GM19372 (cell line): ENCODE results near the gene C5AR1.
"Not testable (repeated sequence)": the region's sequence is repeated elsewhere in the genome, so short reads cannot be mapped to it uniquely, and the experiment has no call there.

ENCODE experiments used
- ATAC-seq: cut with Tn5 transposase; IDR thresholded peaks from one replicate; pipeline ENCODE4 v1.9.1; 2021; ENCODE audit warnings: mild to moderate bottlenecking, low read depth, moderate library complexity; ENCODE audit not compliant: unreplicated experiment

Gene C5AR1

DNA sequence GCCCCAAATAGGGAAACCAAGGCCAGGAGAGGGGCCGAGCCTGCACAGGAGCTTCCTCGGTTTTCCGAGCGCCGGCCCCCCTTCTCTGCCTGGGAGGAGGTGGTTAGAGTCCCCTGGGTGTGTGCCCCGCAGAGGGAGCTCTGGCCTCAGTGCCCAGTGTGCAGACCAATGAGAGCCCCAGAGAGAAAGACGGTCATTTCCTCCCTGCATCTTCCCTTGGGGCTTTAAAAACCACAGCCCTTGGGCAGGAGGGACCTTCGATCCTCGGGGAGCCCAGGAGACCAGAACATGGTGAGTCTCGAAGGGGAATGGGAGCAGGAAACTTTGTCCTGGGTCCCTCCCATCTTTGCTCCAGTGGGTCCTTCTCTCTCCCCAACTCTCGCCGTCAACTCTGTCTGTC lies at the start of gene C5AR1:
TSS of gene C5AR1 (plus strand) at position 254 of the 400 bp plus-strand sequence. CDS start at position 289, 35 bp downstream.
- ATAC-seq: no peak

DNA sequence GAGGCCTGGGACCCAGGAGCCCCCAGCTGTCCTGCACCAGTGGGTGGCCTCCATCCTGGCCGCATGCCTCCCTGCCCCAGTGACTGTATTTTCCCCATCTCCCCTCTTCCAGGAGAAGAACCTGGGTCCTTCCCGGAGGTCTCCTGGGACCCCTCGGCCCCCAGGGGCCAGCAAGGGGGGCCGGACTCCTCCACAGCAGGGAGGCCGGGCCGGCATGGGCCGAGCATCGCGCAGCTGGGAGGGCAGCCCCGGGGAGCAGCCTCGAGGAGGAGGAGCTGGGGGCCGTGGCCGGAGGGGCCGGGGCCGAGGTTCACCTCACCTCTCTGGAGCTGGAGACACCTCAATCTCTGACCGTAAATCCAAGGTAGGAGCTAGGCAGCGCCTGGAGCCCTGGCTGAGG lies 49.2 kb upstream of the C5AR1 start:
- no peak for ATAC-seq

DNA sequence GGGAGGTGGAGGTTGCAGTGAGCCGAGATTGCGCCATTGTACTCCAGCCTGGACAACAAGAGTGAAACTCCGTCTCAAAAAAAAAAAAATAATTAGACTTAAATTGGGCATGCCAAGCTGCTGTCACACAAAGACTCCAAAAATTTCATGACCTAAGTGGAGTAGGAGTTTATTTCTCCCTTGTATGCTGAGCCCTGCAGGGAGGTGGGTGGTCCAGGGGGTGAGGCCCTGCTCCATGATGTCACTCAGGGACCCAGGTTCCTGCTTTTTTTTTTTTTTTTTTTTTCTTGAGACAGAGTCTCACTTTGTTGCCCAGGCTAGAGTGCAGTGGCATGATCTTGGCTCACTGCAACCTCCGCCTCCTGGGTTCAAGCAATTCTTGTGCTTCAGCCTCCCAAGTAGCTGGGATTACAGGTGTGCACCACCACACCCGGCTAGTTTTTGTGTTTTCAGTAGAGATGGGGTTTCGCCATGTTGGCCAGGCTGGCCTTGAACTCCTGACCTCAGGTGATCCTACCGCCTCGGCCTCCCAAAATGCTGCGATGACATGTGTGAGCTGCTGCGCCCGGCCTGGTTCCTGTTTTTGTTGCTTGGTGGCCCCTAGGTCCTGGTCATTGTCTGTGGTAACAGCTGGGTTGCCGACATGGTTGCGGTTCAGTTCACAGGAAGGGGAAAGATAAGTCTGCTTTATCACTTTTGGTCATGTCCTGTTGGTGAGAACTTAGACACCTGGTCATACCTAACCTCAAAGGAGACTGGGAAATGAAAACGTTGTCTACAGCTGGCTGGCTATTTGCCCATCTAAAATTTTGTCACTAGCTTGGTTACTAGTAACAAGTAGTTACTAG lies 47.5 kb upstream of the C5AR1 start:
- ATAC-seq: peak; percentile 77

DNA sequence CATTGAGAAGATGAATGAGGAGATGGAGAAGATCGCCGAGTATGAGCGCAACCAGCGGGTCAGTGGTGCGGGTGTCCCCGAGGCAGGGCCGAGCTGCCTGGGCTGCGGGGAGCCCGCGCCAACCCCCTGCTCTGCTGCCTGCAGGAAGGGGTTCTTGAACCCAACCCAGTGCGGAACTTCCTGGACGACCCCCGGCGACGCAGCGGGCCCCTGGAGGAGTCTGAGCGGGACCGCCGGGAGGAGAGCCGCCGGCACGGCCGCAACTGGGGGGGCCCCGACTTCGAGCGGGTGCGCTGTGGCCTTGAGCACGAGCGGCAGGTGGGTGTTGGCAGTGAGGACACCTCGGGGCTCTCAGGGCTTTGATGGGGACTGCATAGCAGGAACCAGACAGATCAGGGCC lies 45.0 kb upstream of the C5AR1 start:
- ATAC-seq: no peak

DNA sequence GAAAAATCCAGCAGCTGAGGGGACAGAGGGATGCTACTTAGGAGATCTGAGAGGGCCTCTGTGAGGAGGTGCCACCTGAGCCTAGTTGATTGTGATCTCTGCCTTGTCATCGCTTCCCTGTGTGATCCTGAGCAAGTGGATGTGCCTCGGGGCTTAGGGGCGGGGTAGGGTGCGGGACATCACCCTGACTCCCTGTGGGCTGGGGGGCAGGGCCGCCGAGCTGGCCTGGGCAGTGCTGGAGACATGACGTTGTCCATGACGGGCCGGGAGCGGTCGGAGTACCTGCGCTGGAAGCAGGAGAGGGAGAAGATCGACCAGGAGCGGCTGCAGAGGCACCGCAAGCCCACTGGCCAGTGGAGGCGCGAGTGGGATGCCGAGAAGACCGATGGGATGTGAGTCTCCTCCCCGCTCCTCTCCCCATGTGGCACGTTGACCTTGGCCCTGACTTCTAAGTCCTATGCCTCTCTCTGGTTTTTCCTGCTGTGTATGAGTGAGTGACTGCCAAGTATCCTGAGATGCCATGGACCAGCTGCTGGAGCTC lies 43.2 kb upstream of the C5AR1 start:
- no peak for ATAC-seq

DNA sequence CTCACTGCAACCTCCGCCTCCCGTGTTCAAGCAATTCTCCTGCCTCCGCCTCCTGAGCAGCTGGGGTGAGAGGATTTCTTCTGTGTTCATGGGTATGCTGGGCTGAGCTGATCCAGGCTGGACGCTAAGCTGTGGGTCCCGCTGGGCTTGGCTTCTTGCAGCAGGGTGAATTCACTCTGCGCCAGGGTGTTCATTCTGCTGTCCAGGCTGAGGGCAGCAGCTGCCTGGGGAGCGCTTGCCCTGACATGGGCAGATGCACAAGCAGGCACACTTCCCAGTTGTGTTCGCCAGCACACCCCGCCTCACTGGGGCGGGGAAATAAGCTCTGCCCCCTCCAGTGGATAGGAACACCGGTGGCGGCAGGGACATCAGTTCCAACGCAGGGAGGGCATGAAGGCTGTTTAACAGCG lies 42.3 kb upstream of the C5AR1 start:
- ATAC-seq: no peak

DNA sequence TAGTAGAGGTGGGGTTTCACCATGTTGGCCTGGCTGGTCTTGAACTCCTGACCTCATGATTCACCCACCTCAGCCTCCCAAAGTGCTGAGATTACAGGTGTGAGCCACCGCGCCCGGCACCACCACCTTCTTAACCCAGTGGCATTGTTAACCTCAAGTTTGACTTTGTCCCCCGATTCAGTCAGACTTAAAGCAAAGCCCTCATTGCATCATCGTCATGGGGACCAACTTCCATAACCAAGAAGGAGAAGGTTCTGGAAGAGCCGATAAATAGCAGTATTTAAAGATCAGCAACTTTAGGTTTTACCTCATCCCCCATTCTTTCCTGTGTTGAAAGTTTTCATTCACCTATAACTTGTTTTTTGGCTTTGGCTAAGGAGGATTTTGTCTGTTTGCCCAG lies 41.6 kb upstream of the C5AR1 start:
- ATAC-seq: no peak

DNA sequence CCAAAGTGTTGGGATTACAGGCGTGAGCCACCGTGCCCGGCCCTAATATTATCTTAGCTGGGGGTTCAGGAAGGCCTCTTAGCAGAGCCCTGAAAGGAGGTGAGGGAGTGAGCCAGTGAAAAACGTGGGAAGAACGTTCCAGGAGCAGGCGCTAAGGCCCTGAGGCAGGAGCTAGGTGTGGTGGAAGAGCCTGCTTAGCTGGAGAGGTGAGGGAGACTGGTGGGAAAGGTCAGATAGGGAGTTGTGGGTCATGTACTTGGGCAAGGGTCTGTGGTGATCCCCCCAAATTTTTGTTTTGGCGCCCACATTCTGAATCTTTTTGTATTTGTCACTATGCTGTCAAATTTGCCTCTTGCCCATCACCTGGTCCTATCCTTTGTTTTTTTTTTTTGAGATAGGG lies 40.1 kb upstream of the C5AR1 start:
- no peak for ATAC-seq

DNA sequence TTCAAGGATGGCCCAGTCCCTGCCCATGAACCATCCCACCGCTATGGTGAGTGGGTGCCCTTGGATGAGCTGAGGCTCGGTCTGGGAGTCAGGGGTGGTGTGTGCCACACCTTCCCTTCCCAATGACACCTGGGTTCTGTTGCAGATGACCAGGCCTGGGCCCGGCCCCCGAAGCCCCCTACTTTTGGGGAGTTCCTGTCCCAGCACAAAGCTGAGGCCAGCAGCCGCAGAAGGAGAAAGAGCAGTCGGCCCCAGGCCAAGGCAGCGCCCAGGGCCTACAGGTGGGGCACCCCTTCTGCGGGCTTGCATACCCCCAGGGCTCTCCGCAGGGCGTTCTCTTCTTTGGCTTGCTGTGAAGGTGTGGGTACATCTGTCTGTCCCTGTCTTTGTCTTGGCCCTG lies 39.3 kb upstream of the C5AR1 start:
- ATAC-seq: no peak

DNA sequence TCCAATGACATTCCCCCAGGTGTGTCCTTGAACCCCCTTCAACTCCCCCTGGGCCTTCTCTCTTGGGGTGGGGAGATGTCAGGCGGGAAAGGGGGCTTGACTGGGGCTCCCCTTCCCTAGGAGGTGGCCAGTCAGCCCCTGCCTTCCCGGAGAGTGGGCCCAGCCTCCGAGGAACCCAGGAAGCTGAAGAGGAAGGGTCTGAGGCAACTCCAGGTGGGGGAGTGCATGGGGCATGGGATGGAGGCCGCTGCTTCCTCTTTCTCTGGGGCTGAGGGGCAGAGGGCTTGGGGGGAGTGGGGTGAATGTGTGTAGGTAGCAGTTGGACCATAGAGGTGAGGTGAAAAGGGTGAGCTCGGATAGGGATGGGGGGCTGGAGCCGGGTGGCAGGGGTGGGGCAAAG lies 37.7 kb upstream of the C5AR1 start:
- no peak for ATAC-seq

DNA sequence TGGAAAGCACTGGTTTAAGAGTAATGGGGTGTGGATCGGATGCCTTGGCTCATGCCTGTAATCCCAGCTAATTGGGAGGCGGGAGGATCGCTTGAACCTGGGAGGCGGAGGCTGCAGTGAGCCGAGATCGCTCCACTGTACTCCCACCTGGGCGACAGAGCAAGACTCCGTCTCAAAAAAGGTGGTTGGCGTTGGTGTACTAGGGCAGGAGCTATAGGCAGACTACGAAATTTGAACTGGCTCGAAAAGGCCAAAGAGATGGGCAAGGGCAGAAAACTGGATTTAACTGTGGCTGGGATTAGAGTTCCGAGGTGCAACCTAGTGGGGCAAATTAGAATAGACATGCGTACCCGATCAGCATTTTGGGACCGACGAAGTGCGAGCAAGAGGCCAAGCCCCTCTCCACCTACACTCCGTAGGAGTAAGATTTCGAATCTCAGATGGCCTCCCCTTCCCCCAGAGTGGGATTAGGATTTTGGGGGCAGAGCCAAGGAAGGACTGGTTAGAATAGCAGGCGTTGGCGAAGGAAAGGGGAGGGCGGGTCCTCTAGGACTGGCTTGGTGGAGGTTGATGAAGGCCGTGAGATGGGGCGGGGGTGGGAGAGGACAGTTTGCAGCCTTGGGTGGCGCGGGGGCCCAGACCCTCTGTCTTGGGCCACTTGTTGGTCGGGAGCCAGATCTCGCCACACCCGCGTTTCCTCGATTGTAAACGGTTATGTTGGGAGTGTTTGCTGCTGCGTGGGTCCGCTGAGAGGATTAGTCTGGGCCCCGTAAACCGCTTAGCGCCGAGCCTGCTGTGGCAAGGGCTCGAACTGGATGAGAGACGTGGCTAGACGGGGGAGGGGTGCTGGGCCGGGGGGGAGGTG lies 37.0 kb upstream of the C5AR1 start:
- no peak for ATAC-seq

DNA sequence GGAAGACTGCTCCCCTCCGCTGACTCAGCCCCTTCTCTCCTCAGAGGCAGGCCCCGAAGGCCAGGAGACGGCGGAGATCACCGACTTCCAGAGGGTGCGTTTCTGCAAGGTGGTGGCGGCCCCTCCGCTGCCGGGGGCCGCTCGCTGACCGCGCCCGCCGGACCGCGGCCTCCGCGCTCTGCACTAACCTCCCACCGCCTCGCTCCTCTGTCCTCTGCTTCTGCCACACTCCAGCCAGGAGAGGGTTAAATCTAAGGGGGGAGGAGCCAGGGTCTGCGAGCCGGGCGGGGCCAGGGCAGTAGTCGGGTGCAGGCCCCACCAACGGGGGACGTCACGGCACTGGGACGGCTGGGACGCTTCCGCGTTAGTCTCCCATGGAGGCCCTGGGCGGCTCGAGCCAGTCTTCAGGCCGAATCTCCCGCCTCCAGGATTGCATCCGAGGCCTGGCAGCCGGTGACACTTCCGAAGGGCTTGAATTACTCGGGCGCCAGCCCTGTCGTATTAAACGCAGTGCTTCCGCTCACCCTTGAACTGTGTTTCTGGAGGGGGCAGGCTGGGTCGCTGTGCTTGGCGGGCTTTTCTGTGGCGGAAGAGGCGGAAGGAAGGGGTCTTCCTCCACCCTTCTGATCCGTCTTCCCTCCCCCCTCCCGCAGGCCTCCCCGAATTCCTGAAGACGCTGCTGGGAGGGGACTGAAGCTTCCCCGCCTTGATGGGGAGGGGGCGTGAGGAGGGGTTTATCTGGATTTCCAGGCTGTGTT lies 36.2 kb upstream of the C5AR1 start:
- peak; percentile 52 for ATAC-seq

DNA sequence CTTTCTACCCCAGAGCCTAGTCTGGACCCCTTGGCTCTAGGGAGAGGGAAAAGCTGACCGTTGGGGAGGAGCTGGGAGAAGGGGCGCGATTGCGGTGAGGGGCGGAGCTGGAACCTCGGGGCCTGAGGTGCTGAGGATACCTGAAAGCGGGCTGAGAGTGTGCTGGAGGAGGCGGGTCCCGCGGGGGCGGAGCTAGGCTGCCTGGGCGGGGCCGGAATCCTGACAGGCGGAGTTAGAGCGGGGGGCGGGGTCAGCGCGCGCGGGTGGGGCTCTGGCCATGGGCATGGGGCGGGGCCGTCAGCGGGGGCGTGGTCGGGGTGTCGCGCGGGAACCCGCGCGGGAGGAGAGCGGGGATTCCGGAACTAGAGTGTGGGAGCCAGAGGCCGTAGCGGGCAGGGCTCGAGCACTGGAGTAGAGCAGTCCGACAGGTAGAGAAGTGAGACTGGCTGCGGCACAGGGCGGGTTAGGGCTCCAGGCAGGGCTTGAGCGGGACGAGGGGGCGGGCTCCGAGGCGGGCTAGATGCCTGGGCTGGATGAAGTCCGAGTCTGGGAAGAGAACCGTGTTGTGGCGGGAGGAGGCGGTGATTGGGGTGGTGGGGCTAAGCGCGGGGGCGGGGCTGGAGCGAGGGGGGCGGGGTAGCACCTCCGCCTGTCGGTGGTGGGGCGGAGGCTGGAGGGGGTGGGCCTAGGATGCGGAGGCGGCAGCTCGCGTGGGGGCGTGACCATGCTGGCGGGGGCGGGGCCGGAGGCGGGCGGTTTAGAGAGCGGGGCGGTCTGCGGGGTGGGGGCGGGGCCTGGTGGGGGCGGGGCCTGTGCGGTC lies 35.4 kb upstream of the C5AR1 start, which contains the start of gene INAFM1:
TSS of gene INAFM1 (plus strand) at position 815 of the 820 bp plus-strand sequence. CDS start 35 bp downstream, outside the sequence.
- peak; percentile 51 for ATAC-seq

DNA sequence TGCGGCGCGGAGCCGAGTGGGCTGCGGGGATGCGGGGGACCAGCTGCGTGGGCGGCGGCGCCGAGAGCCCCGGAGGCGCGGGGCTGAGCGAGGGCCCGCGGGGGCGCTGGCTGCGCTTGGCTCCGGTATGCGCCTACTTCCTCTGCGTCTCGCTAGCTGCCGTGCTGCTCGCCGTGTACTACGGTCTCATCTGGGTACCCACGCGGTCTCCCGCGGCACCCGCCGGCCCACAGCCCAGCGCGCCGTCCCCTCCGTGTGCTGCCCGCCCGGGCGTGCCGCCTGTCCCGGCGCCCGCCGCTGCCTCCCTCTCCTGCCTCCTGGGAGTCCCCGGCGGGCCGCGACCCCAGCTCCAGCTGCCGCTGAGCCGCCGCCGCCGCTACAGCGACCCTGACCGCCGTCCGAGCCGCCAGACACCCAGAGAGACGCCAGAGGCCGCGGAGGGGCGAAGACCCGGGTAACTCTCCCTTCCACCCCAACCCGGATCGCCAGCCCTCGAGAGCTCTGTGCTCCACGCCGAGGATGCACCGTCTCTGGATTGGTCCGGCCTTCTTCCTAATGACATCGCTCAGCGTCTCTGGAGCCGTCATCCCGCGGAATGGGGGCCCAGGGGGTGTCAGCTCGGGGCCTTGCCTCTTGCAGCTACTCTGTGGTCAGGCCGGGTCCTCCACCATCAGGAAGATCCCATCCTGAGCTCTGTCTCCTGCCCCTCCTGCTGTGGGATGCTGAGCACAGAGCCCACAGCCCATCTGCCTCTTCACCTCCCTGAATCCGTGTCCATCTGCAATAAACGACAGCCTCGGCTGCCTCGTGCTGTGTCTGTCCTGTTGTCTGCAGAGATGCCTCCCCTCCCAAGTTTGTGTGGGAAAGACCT lies 34.5 kb upstream of the C5AR1 start:
- ATAC-seq: peak; percentile 4

DNA sequence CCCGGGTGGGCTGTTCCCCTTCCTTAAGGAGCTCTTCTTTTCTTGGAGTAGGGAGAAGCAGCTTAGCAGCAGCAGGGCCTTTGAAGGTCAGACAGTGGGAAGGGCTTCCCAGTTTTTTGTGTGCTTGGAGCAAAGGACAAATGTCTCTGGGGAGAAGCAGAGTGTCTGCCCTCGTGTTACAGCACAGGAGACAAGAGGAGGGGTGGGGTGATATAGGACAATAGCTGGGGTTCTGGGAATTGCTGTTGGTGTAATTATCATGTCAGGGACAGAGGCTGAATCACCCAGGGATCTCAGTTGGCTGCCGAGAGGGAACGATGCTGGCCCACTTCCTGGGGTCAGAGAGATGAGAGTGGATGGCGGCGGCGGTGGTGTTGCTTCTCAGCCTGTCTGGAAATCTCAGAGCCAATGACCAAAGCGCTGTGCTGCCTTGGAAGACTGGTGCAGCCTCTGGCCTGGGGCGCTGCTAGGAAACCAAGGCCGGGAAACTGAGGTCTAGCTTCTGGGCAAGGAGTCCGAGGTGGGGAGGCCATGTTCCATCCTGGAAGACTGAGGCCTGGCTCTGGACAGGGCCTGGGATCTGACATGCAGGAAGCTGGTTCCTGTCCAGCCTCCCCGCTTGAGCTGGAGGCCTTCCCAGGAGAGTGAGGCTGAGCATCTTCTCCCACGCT lies 33.7 kb upstream of the C5AR1 start:
- ATAC-seq: no peak

DNA sequence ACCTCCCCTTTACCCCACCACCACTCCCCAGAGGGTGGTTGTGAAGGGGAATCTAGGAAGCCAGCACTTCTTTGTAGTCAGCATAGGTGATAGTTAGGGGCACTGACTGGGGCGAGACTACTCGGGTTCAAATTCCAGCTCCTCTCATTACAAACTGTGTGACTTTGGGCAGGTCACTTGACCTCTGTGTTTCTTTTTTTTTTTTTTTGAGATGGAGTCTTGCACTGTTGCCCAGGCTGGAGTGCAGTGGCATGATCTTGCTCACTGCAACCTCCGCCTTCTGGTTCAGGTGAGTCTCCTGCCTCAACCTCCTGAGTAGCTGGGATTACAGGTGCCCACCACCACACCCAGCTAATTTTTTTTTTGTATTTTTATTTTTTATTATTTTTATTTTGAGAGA lies 33.1 kb upstream of the C5AR1 start:
- not testable (repeated sequence) for ATAC-seq

DNA sequence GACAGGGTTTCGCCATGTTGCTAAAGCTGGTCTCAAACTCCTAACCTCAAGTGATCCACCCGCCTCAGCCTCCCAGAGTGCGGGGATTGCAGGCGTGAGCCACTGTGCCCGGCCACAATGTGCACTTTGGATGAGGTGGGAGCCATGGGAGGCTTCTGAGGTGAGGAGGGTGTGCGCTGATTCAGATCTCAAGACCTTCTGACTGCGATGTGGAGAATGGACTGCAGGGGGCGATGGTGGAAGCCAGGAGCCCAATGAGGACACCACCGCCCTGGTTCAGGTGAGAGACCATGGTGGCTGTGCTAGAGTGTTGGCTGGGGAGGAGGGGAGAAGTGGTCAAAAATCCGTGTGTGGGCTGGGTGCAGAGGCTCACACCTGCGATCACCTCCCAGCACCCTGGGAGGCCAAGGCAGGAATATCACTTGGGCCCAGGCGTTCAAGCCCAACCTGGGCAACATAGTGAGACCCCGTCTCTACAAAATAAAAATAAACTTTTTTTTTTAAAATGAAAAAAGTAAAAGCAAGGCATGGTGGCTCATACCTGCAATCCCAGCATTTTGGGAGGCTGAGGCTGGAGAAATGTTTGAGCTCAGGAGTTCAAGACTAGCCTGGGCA lies 29.4 kb upstream of the C5AR1 start:
- ATAC-seq: no peak
